WI38 (cell line): Measurements from ENCODE around the gene AGPS.

Experiments
- H3K4me3 ChIP-seq: 2 replicates; pipeline ENCODE4 v1.5.1; 2011; ENCODE audit warnings: low read depth, mild to moderate bottlenecking, control low read depth, low read length
- TF ChIP-seq, protein P1 (sequence below): IDR thresholded peaks from 2 replicates; pipeline ENCODE4 v1.5.1; 2012; ENCODE audit warnings: low read depth, mild to moderate bottlenecking, control low read depth, low read length

The AGPS gene

GRCh38 chr2:177516824-177517544 lies 124.4 kb downstream of the AGPS start:
- no peak overlapping the region for H3K4me3 ChIP-seq
- TF ChIP-seq, protein P1, sequence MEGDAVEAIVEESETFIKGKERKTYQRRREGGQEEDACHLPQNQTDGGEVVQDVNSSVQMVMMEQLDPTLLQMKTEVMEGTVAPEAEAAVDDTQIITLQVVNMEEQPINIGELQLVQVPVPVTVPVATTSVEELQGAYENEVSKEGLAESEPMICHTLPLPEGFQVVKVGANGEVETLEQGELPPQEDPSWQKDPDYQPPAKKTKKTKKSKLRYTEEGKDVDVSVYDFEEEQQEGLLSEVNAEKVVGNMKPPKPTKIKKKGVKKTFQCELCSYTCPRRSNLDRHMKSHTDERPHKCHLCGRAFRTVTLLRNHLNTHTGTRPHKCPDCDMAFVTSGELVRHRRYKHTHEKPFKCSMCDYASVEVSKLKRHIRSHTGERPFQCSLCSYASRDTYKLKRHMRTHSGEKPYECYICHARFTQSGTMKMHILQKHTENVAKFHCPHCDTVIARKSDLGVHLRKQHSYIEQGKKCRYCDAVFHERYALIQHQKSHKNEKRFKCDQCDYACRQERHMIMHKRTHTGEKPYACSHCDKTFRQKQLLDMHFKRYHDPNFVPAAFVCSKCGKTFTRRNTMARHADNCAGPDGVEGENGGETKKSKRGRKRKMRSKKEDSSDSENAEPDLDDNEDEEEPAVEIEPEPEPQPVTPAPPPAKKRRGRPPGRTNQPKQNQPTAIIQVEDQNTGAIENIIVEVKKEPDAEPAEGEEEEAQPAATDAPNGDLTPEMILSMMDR: no peak

- no peak overlapping the region for H3K4me3 ChIP-seq
- TF ChIP-seq, protein P1: no peak
Observed at GRCh38 chr2:177518754-177519153, 126.2 kb downstream of the AGPS start.

DNA sequence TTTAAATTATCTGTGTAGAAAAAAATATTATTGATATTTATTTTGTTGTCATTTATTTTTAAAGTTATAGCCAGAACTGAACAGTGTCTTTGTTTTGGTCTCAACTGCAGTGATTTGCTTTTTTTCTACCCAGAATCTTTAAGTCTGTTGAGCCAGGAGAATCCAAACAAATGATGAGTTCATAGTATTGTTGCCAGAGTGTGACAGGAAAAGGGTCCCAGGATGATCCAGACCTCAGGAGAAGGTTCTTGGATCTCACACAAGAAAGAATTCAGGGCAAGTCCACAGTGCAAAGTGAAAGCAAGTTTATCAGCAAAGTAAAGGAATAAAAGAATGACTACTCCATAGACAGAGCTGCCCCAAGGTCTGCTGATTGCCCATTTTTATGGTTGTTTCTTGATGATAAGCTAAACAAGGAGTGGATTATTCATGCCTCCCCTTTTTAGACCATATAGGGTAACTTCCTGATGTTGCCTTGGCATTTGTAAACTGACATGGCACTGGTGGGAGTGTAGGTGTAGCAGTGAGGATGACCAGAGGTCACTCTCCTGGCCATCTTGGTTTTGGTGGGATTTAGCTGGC lies 127.1 kb downstream of the AGPS start:
- TF ChIP-seq, protein P1: no peak
- H3K4me3 ChIP-seq: no peak overlapping the region

- TF ChIP-seq, protein P1: no peak
- H3K4me3 ChIP-seq: no peak overlapping the region
Observed at GRCh38 chr2:177520324-177520723, 127.8 kb downstream of the AGPS start.

- H3K4me3 ChIP-seq: no peak overlapping the region
- TF ChIP-seq, protein P1: no peak
Observed at GRCh38 chr2:177523781-177524180, 131.2 kb downstream of the AGPS start.

DNA sequence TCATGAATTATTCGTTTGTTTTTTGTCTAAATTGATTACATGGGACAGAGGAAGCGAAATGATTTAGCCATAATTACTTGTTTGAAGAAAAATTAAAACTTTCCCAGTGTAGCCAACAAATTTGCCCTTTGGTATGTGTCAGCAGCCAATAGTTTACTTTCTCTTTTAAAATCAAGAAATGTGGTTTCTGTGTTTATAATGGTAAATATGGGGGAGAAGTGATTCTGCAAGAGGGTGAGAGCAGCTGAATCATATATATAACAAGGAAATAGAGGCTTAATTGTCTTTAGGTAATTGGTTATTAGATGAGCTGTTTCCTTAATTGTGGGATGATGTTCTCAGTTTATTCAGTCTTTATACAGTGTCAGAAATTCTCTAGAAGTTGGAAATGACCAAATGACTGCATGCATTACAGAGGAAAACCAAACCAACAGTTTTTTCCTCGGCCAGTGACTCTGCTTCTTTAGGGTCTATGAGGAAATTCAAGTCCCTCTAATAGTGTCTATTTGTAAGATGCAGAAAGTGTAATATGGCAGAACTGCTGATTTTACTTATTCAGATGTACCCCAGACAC lies 132.9 kb downstream of the AGPS start:
- H3K4me3 ChIP-seq: no peak overlapping the region
- TF ChIP-seq, protein P1: no peak

- H3K4me3 ChIP-seq: no peak overlapping the region
- TF ChIP-seq, protein P1: no peak
Observed at GRCh38 chr2:177528351-177528933, 135.9 kb downstream of the AGPS start.
